Fibroblast of the aortic adventitia (primary cell): ENCODE results near the gene PEX11A. TPM values are rescaled to one million over a fixed set of nuclear protein-coding genes. Genes with fewer than 3 reads are reported as not detected.
A peak's percentile ranks its signal among the peaks of the same experiment; 100 is the strongest.

ENCODE experiments used
- DNase-seq: peaks from one replicate; pipeline ENCODE4 v3.0.0-alpha.2; 2010; ENCODE audit warnings: low read depth
- H3K4me3 ChIP-seq: 2 replicates; pipeline ENCODE4 v1.5.1; 2011; ENCODE audit warnings: low read depth, mild to moderate bottlenecking, control low read depth, low read length, moderate library complexity
- CTCF ChIP-seq: IDR thresholded peaks from 2 replicates; pipeline ENCODE4 v1.5.1; 2011; ENCODE audit warnings: mild to moderate bottlenecking, low read length, control low read depth, inconsistent platforms; ENCODE audit not compliant: insufficient read depth
- total RNA-seq: library from RNA; depleted of rRNA; stranded (reverse); fragments of >200 nt; gene quantifications from 2 replicates; pipeline ENCODE4 v1.2.3, GENCODE V29; 2012; ENCODE audit warnings: low replicate concordance

Gene PEX11A
- total RNA-seq, 1 donor, result 8.7 TPM

GRCh38 chr15:89657686-89658200, 32.8 kb downstream of the PEX11A start:
- no peak for TF ChIP-seq CTCF
- no peak overlapping the region for H3K4me3 ChIP-seq
- no peak for DNase-seq

GRCh38 chr15:89656116-89656815, 34.3 kb downstream of the PEX11A start:
- TF ChIP-seq CTCF, result no peak
- DNase-seq, result peak; percentile 32
- H3K4me3 ChIP-seq, result no peak overlapping the region

- TF ChIP-seq CTCF, result no peak
- peak; percentile 30 for DNase-seq
- H3K4me3 ChIP-seq, result peak within 1 kb of the TSS; percentile 78
Measured at GRCh38 chr15:89654847-89655805, 35.4 kb downstream of the PEX11A start, which contains the start of gene KIF7. TSS of gene KIF7 (minus strand) at chr15:89655467. CDS start at chr15:89652930, 2,537 bp downstream.

- peak; percentile 70 for DNase-seq
- H3K4me3 ChIP-seq, result peak overlapping the region; percentile 78
- no peak for TF ChIP-seq CTCF
Measured at GRCh38 chr15:89654301-89654761, 36.2 kb downstream of the PEX11A start.

GRCh38 chr15:89653578-89653977, 37.0 kb downstream of the PEX11A start:
- H3K4me3 ChIP-seq, result no peak overlapping the region
- no peak for TF ChIP-seq CTCF

GRCh38 chr15:89652666-89653065, 37.9 kb downstream of the PEX11A start:
- no peak for TF ChIP-seq CTCF
- DNase-seq, result no peak
- H3K4me3 ChIP-seq, result no peak overlapping the region

More at GRCh38 chr15:89653578-89653977, 37.0 kb downstream of the PEX11A start:
- DNase-seq, result no peak
